Epithelial cell of alveolus of lung (primary cell): ENCODE results near the gene CLDN34. TPM values are rescaled to one million over a fixed set of nuclear protein-coding genes. Genes with fewer than 3 reads are reported as not detected.

Experiments
- total RNA-seq: library from RNA; depleted of rRNA; stranded (reverse); fragments of >200 nt; gene quantifications from 2 replicates; pipeline ENCODE4 v1.2.1, GENCODE V29; 2015

Gene CLDN34
- 0.13 TPM in 1 of 2 replicates, not detected in the other for total RNA-seq

GRCh38 chrX:9966775-9967408 lies at the start of gene CLDN34:
TSS of gene CLDN34 (plus strand) at chrX:9967358. CDS start at chrX:9967358, 0 bp downstream.

Other genes starting within 250 kb of the CLDN34 start
- 3.6 TPM in 1 of 2 replicates, not detected in the other for gene GPR143, start 201.5 kb upstream of the CLDN34 start, total RNA-seq
- gene SHROOM2, start 180.9 kb upstream of the CLDN34 start, total RNA-seq, result 3.8 and 11.6 TPM in 2 replicates
- 1.5 and 4.1 TPM in 2 replicates for gene CLCN4, start 189.6 kb downstream of the CLDN34 start, total RNA-seq